MM.1S (cell line): ENCODE measurements around the gene CKMT2.

ENCODE experiments used
- CTCF ChIP-seq: fragments of 300-600 bp; sonication (generic); IDR thresholded peaks from 2 replicates; pipeline ENCODE4 v1.5.1; 2016; ENCODE audit warnings: antibody characterized with exemption, low read length, mixed read lengths
- EZH2 ChIP-seq: fragments of 300-600 bp; sonication (generic); optimal IDR thresholded peaks from 2 replicates; pipeline ENCODE3; 2017; ENCODE audit warnings: low read depth, mild to moderate bottlenecking, antibody characterized with exemption, low read length, mixed read lengths

GRCh38 chr5:81213070-81213469 is 20.1 kb upstream of the CKMT2 start:
- TF ChIP-seq CTCF = no peak
- no peak for TF ChIP-seq EZH2
